HepG2 (cell line): Measurements from ENCODE around the gene COBL. TPM values are rescaled to one million over a fixed set of nuclear protein-coding genes. Genes with fewer than 3 reads are reported as not detected.

Experiments used
- ATAC-seq: fragments of 200-7000 bp; cut with Tn5 transposase; 3 replicates; pipeline ENCODE4 v1.9.1; 2020; ENCODE audit warnings: mild to moderate bottlenecking, moderate library complexity
- BruUV-seq: library from RNA; stranded (reverse); fragments of 400-500 nt; replicated peaks from 2 replicates; lab custom pipeline; 2021; lab: Mats Ljungman, UMichigan
- CTCF ChIA-PET: fragments of 300-600 bp; formaldehyde crosslinking; extraction: SDS; loops from one replicate; lab custom pipeline; 2021; ENCODE audit warnings: low total read pairs, inconsistent platforms, low intra/inter-chr PET ratio; lab: Yijun Ruan, JAX
- POLR2A ChIA-PET: fragments of 350-600 bp; sonication (Branson Sonifier 250); formaldehyde crosslinking; loops from one replicate; lab custom pipeline; 2020; ENCODE audit warnings: antibody characterized with exemption, inconsistent platforms; lab: Yijun Ruan, JAX
- DNase-seq: peaks from one replicate; pipeline ENCODE4 v3.0.0-alpha.2; 2015; ENCODE audit warnings: low spot score
- FAIRE-seq: peaks from 3 replicates; lab custom pipeline; 2011; peaks lifted over from hg19 to GRCh38; lab: Jason Lieb, UNC
- H2AFZ ChIP-seq: one replicate; pipeline ENCODE4 v1.6.1; 2011; ENCODE audit warnings: low read length, inconsistent platforms
- H3K27ac ChIP-seq: fragments of 300-600 bp; 3 replicates; pipeline ENCODE4 v1.8.0; 2011; ENCODE audit warnings: mixed run types, mild to moderate bottlenecking, mixed read lengths, low read length, inconsistent platforms; ENCODE audit not compliant: insufficient read depth; ENCODE audit errors: extremely low read length
- H3K27me3 ChIP-seq, 2 experiments: fragments of 200-600 bp in 1 of 2; 2 replicates in 1 of 2; 3 replicates in 1 of 2; pipeline versions ENCODE4 v1.6.0 to v1.8.0; 2011; ENCODE audit warnings: low read length in 2 of 2, mild to moderate bottlenecking in 2 of 2, moderate library complexity in 2 of 2, inconsistent platforms in 1 of 2; ENCODE audit not compliant: insufficient read depth in 2 of 2, control insufficient read depth in 1 of 2
- H3K36me3 ChIP-seq, 2 experiments: fragments of 200-600 bp in 1 of 2; replicated peaks in 1 of 2; 2 replicates in 1 of 2; 3 replicates in 1 of 2; pipeline versions ENCODE4 v1.5.1 to v1.8.0; 2011; ENCODE audit warnings: low read length in 2 of 2, inconsistent platforms in 1 of 2; ENCODE audit not compliant: insufficient read depth in 2 of 2, control insufficient read depth in 1 of 2
- H3K4me1 ChIP-seq: 2 replicates; pipeline ENCODE4 v1.5.1; 2012; ENCODE audit warnings: low read length, inconsistent platforms; ENCODE audit not compliant: insufficient read depth
- H3K4me2 ChIP-seq: 2 replicates; pipeline ENCODE4 v1.6.0; 2011; ENCODE audit warnings: low read depth, low read length, inconsistent platforms
- H3K4me3 ChIP-seq, 3 experiments: fragments of 200-600 bp in 1 of 3; sonication (generic), shearing (Covaris generic) in 1 of 3; replicated peaks in 1 of 3; 2 replicates each; pipeline ENCODE4 v1.5.1; 2011 to 2016; ENCODE audit warnings: low read length in 3 of 3, inconsistent platforms in 2 of 3, low read depth in 2 of 3, mild to moderate bottlenecking in 2 of 3, control low read depth in 1 of 3, mixed read lengths in 1 of 3; ENCODE audit not compliant: insufficient read depth in 1 of 3
- H3K79me2 ChIP-seq: one replicate; pipeline ENCODE4 v1.6.1; 2011; ENCODE audit warnings: low read length, inconsistent platforms; ENCODE audit not compliant: insufficient read depth
- H3K9ac ChIP-seq: 2 replicates; pipeline ENCODE4 v1.6.0; 2011; ENCODE audit warnings: mild to moderate bottlenecking, low read depth, low read length, inconsistent platforms; ENCODE audit not compliant: insufficient read depth
- H3K9me3 ChIP-seq: 2 replicates; pipeline ENCODE4 v1.5.1; 2012; ENCODE audit warnings: mild to moderate bottlenecking, low read length
- H4K20me1 ChIP-seq: 2 replicates; pipeline ENCODE4 v1.6.0; 2011; ENCODE audit warnings: inconsistent platforms, mild to moderate bottlenecking, low read length, moderate library complexity; ENCODE audit not compliant: insufficient read depth
- ARID4A ChIP-seq: sonication (generic); formaldehyde crosslinking; IDR thresholded peaks from 2 replicates; pipeline ENCODE4 v1.5.0; 2020; ENCODE audit warnings: mild to moderate bottlenecking, missing genetic modification reagents, borderline replicate concordance
- CREBL2 ChIP-seq: sonication (generic); formaldehyde crosslinking; IDR thresholded peaks from 2 replicates; pipeline ENCODE4 v1.8.1; 2023; ENCODE audit warnings: missing genetic modification reagents, mild to moderate bottlenecking, borderline replicate concordance
- GMEB2 ChIP-seq: IDR thresholded peaks from 2 replicates; pipeline ENCODE4 v1.6.1; 2016; ENCODE audit warnings: missing biosample characterization, missing genetic modification reagents, low read depth
- GTF2F1 ChIP-seq: fragments of 150-350 bp; IDR thresholded peaks from 2 replicates; pipeline ENCODE4 v1.6.1; 2014; ENCODE audit warnings: low read length
- IKZF5 ChIP-seq: IDR thresholded peaks from 2 replicates; pipeline ENCODE4 v1.6.1; 2018; ENCODE audit warnings: missing genetic modification reagents, mild to moderate bottlenecking, missing compliant biosample characterization
- SALL1 ChIP-seq: sonication (generic); formaldehyde crosslinking; IDR thresholded peaks from 2 replicates; pipeline ENCODE4 v1.8.0; 2022; ENCODE audit warnings: mild to moderate bottlenecking, missing genetic modification reagents
- TSC22D2 ChIP-seq: sonication (generic); formaldehyde crosslinking; IDR thresholded peaks from 2 replicates; pipeline ENCODE4 v1.5.1; 2020; ENCODE audit warnings: missing genetic modification reagents, mild to moderate bottlenecking, borderline replicate concordance
- ZNF296 ChIP-seq: sonication (generic); formaldehyde crosslinking; conservative IDR thresholded peaks from 2 replicates; pipeline ENCODE4 v1.5.0; 2020; ENCODE audit warnings: mild to moderate bottlenecking, missing genetic modification reagents
- ZNF580 ChIP-seq: IDR thresholded peaks from 2 replicates; pipeline ENCODE4 v1.6.1; 2016; ENCODE audit warnings: low read depth, borderline replicate concordance
- ZNF768 ChIP-seq: sonication (generic); formaldehyde crosslinking; IDR thresholded peaks from 2 replicates; pipeline ENCODE4 v1.4.0; 2020; ENCODE audit warnings: missing genetic modification reagents
- WGBS: methylation state at CpG from one replicate; pipeline ENCODE4 v1.1.6; 2017; ENCODE audit warnings: low lambda C conversion rate; 5-methylcytosine and 5-hydroxymethylcytosine counted together
- in situ Hi-C: cut with HindIII; loops from 2 replicates; pipeline ENCODE4 v1.10.0; 2017; ENCODE audit warnings: low pct_unique_long_range_greater_than_20kb; ENCODE audit not compliant: extremely low pct_ligation_motif_present
- intact Hi-C: fragments of 100-400 bp; cut with micrococcal nuclease; formaldehyde crosslinking; loops from one replicate; pipeline ENCODE4 v1.10.0; 2022; ENCODE audit not compliant: unreplicated experiment
- polyA plus RNA-seq, 8 experiments: library from polyadenylated mRNA; depleted of rRNA in 3 of 8; stranded (reverse) in 7 of 8; unstranded in 1 of 8; fragments of >200 nt; fragmentation: Illumina TruSeq in 4 of 8; extraction: Trizol in 4 of 8; gene quantifications; 2 replicates each; pipeline versions ENCODE4 v1.2.1 to v1.2.3, GENCODE V29; 2011 to 2016; ENCODE audit warnings: low read depth in 4 of 8, missing spikeins in 1 of 8, mixed read lengths in 1 of 8; ENCODE audit not compliant: insufficient read depth in 1 of 8
- total RNA-seq, 5 experiments: library from RNA; depleted of rRNA; stranded (reverse); fragments of >200 nt; fragmentation: Illumina TruSeq; extraction: Trizol; gene quantifications; 2 replicates each; pipeline ENCODE4 v1.2.3, GENCODE V29; 2016; ENCODE audit warnings: low read depth in 1 of 5

The COBL gene
- total and polyA plus RNA-seq, 2 of the 13 experiments (the other 11 are each of a cell fraction or from before 2014, with no cell fraction given) = 3.8 to 4.9 TPM

GRCh38 chr7:51267169-51267568, 49.4 kb downstream of the COBL start:
- no peaks in the 10 kb centered on the region for H3K9me3 ChIP-seq
- BruUV-seq = no TSS peak
- no peak for TF ChIP-seq ZNF768 (CRISPR knock-in tag)
- no peak for TF ChIP-seq GMEB2 (CRISPR knock-in tag)
- no peak for TF ChIP-seq ZNF580 (CRISPR knock-in tag)
- TF ChIP-seq ARID4A = no peak
- no peak for TF ChIP-seq CREBL2 (CRISPR knock-in tag)
- no peak for TF ChIP-seq TSC22D2 (CRISPR knock-in tag)
- no peak for TF ChIP-seq ZNF296 (CRISPR knock-in tag)
- TF ChIP-seq GTF2F1 = no peak
- no peak for TF ChIP-seq SALL1
- no peak for TF ChIP-seq IKZF5 (CRISPR knock-in tag)
- FAIRE-seq (no peak), ATAC-seq (no peak), DNase-seq (no peak)
- H3K79me2 ChIP-seq = peaks cover 26% of the 10 kb centered on the region
- no peak overlapping the region for H2AFZ ChIP-seq
- no peak overlapping the region for H3K9ac ChIP-seq
- no peaks in the 10 kb centered on the region for H3K36me3 ChIP-seq
- H3K4me3 ChIP-seq = no peak overlapping the region
- no peak overlapping the region for H3K4me2 ChIP-seq
- 94% methylated on average over 2 of the region's 2 CpGs for WGBS
- ChIA-PET POLR2A (no interaction called here), CTCF (no interaction called here)
- in situ Hi-C loops (no loop called here), intact Hi-C loops (no loop called here)
- H3K4me1 ChIP-seq = peaks cover 39% of the 10 kb centered on the region
- H3K27me3 ChIP-seq = no peaks in the 10 kb centered on the region
- H4K20me1 ChIP-seq = no peaks in the 10 kb centered on the region
- H3K27ac ChIP-seq = no peak overlapping the region
